GM12875 (cell line): ENCODE results near the gene TERC.

ENCODE experiments used
- H3K4me3 ChIP-seq: one replicate; pipeline ENCODE4 v1.5.1; 2011; ENCODE audit warnings: low read depth, low read length, control low read depth
- TF ChIP-seq, protein P1 (sequence below): IDR thresholded peaks from 2 replicates; pipeline ENCODE4 v1.5.1; 2011; ENCODE audit warnings: low read depth, mild to moderate bottlenecking, control low read depth, inconsistent platforms, low read length, moderate library complexity, borderline replicate concordance; ENCODE audit not compliant: insufficient read depth

Gene TERC

DNA sequence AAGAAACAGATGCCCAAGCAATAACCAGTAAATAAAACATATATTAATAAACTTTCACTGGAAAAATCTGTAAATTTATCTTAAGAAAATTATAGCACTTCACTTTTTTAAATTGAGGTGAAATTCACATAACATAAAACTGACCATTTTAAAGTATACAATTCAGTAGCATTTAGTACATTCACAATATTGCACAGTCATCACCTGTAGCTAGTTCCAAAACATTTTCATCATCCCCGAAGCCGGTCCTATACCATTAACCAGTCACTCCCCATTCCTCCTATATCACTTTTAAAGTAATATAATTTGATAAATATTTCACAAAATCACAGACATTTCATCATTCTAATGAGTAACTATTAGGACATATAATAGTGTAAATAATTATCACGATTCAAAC, 39.8 kb upstream of the TERC start:
- H3K4me3 ChIP-seq, result no peak overlapping the region

DNA sequence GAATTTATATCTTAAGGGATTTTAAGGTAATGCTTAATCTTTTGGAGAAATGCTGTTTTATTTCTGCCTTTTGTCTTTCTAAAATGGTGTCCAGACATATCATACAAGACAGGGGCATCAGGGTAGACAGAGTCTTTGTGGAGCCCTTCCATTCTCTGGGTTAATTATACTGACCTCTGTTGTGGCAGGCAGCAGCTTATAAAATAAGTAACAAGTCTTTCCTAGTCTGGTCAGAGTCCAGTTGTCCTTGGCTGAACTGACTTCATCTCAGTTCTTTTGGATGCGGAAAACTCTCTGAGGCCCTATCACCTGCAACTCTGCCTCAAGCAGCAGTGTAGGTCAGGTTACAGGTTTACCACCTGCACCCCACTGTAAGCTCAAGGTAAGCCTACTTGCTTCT, 27.5 kb upstream of the TERC start:
- TF ChIP-seq, protein P1, sequence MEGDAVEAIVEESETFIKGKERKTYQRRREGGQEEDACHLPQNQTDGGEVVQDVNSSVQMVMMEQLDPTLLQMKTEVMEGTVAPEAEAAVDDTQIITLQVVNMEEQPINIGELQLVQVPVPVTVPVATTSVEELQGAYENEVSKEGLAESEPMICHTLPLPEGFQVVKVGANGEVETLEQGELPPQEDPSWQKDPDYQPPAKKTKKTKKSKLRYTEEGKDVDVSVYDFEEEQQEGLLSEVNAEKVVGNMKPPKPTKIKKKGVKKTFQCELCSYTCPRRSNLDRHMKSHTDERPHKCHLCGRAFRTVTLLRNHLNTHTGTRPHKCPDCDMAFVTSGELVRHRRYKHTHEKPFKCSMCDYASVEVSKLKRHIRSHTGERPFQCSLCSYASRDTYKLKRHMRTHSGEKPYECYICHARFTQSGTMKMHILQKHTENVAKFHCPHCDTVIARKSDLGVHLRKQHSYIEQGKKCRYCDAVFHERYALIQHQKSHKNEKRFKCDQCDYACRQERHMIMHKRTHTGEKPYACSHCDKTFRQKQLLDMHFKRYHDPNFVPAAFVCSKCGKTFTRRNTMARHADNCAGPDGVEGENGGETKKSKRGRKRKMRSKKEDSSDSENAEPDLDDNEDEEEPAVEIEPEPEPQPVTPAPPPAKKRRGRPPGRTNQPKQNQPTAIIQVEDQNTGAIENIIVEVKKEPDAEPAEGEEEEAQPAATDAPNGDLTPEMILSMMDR, result no peak
- H3K4me3 ChIP-seq, result no peak overlapping the region

More for the DNA sequence above, 39.8 kb upstream of the TERC start:
- TF ChIP-seq, protein P1, result no peak

- H3K4me3 ChIP-seq, result no peak overlapping the region
- TF ChIP-seq, protein P1, result no peak
Observed at GRCh38 chr3:169790687-169791429, 26.0 kb upstream of the TERC start.

- TF ChIP-seq, protein P1, result no peak
- H3K4me3 ChIP-seq, result no peak overlapping the region
Observed at GRCh38 chr3:169790219-169790618, 25.4 kb upstream of the TERC start.

DNA sequence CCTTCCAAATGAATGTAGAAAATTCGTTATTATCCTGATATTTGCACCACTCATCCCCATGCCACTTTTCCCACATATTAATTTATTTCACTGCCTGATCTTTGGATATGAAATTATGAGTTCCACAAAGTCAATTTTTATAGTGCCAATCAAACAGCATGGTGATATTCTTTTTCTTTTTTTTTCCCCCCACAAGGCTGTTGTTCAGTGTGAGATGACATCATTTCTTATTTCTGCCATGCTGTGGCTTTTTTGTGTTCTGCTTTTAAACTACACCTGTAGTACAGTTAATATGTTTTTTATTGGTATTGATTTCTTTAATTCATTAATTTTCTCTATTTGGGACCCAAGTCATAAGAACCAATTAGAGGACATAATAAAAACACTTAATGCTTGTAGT, 22.9 kb upstream of the TERC start:
- no peak overlapping the region for H3K4me3 ChIP-seq
- TF ChIP-seq, protein P1, result no peak

GRCh38 chr3:169787120-169787519, 22.3 kb upstream of the TERC start:
- H3K4me3 ChIP-seq, result no peak overlapping the region
- TF ChIP-seq, protein P1, result no peak

GRCh38 chr3:169781209-169781855, 16.5 kb upstream of the TERC start:
- TF ChIP-seq, protein P1, result no peak
- H3K4me3 ChIP-seq, result no peak overlapping the region
